Measurements from ENCODE around the gene LDLRAD4.
"Not testable (repeated sequence)": the region's sequence is repeated elsewhere in the genome, so short reads cannot be mapped to it uniquely, and the experiment has no call there.

Gene LDLRAD4

GRCh38 chr18:13470516-13471197, 252.1 kb downstream of the LDLRAD4 start:
- H3K4me3 ChIP-seq (ENCODE audit: low read length): no peak overlapping the region
- DNase-seq (ENCODE audit: low read depth): no peak
- TF ChIP-seq CTCF (IDR thresholded peaks at IDR 0.05; ENCODE audit: insufficient read depth, low read depth, low read length, missing control alignments): no peak

GRCh38 chr18:13471198-13471845, 252.8 kb downstream of the LDLRAD4 start:
- H3K4me3 ChIP-seq (ENCODE audit: low read length): no peak overlapping the region
- no peak for TF ChIP-seq CTCF (IDR thresholded peaks at IDR 0.05; ENCODE audit: insufficient read depth, low read depth, low read length, missing control alignments)
- no peak for DNase-seq (ENCODE audit: low read depth)

- no peak for TF ChIP-seq CTCF (IDR thresholded peaks at IDR 0.05; ENCODE audit: insufficient read depth, low read depth, low read length, missing control alignments)
- H3K4me3 ChIP-seq (ENCODE audit: low read length): no peak overlapping the region
- no peak for DNase-seq (ENCODE audit: low read depth)
Measured at GRCh38 chr18:13471971-13472628, 253.5 kb downstream of the LDLRAD4 start.

- TF ChIP-seq CTCF (IDR thresholded peaks at IDR 0.05; ENCODE audit: insufficient read depth, low read depth, low read length, missing control alignments): no peak
Measured at GRCh38 chr18:13473751-13474150, 255.2 kb downstream of the LDLRAD4 start.

GRCh38 chr18:13474336-13474735, 255.8 kb downstream of the LDLRAD4 start:
- no peak for TF ChIP-seq CTCF (IDR thresholded peaks at IDR 0.05; ENCODE audit: insufficient read depth, low read depth, low read length, missing control alignments)
- DNase-seq (ENCODE audit: low read depth): no peak
- no peak overlapping the region for H3K4me3 ChIP-seq (ENCODE audit: low read length)

More at GRCh38 chr18:13473751-13474150, 255.2 kb downstream of the LDLRAD4 start:
- no peak overlapping the region for H3K4me3 ChIP-seq (ENCODE audit: low read length)
- no peak for DNase-seq (ENCODE audit: low read depth)

- no peak for TF ChIP-seq CTCF (IDR thresholded peaks at IDR 0.05; ENCODE audit: insufficient read depth, low read depth, low read length, missing control alignments)
- H3K4me3 ChIP-seq (ENCODE audit: low read length): no peak overlapping the region
- no peak for DNase-seq (ENCODE audit: low read depth)
Measured at GRCh38 chr18:13474907-13475545, 256.5 kb downstream of the LDLRAD4 start.

- not testable (repeated sequence) for DNase-seq (ENCODE audit: low read depth); H3K4me3 ChIP-seq (ENCODE audit: low read length)
Measured at GRCh38 chr18:13476312-13476711, 257.8 kb downstream of the LDLRAD4 start.

All from epithelial cell of esophagus (primary cell).